Measurements from ENCODE around the gene PRR14L. TPM values are rescaled to one million over a fixed set of nuclear protein-coding genes. Genes with fewer than 3 reads are reported as not detected.

The PRR14L gene
- total RNA-seq, 1 experiment from 2014 or later, result 42.5 TPM

DNA sequence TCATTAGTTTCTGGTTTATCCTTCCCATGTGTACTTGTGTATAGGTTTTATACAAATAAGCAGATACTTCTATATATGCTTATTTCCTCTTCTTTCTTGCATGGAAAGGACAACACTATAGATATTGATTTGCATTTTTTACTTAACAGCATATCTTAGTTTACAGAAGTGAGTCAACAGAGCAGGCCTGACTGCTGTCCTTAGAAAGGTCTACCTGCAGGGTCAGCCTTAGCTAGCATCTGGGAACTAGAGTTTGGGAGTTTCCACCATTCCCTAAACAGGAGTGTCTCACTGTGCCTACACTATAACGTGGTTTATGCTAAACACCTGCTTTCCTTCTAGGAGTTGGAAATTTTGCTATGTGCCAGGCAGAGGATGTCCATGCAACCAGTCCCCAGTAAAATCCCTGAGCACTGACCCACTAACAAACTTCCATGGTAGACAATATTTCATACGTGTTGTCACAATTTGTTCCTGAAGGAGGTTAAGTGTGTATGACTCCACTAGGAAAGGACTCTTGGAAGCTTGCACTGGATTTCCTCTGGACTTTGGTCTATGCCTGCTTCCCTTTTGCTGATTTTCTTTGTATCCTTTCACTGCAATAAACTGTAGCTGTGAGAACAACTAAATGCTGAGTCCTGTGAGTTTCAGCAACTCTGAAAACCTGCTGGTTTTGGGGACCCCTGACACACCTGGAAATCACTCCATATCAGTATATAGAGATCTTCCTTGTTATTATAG lies 17.7 kb downstream of the PRR14L start:
- no peak overlapping the region for H3K27ac Mint-ChIP-seq (ENCODE audit: unreplicated experiment)
- intact Hi-C loops (cut with micrococcal nuclease; ENCODE audit: unreplicated experiment), result no loop called here
- ChIA-PET CTCF (no interaction called here), POLR2A (no interaction called here)
- Histone ChIP-seq H3K4me1 (peaks cover 28% of the 10 kb centered on the region), H3K4me3 (ENCODE audit: low read depth, low read length) (no peak overlapping the region), H3K9me3 (no peaks in the 10 kb centered on the region), H3K36me3 (ENCODE audit: control insufficient read depth, insufficient read depth, low read length) (no peaks in the 10 kb centered on the region), H3K27me3 (replicated peaks; ENCODE audit: control insufficient read depth, insufficient read depth, low read length) (no peaks in the 10 kb centered on the region)
- DNase-seq, result no peak
- H3K27me3 Mint-ChIP-seq (ENCODE audit: insufficient read depth, unreplicated experiment), result no peaks in the 10 kb centered on the region
- H3K9me3 Mint-ChIP-seq (ENCODE audit: unreplicated experiment), result no peaks in the 10 kb centered on the region
- TF ChIP-seq CTCF (IDR thresholded peaks at IDR 0.05; ENCODE audit: insufficient read depth in 1 of 2, low read depth in 1 of 2, low read length in 1 of 2, severe bottlenecking in 1 of 2, unreplicated experiment in 1 of 2), result no peak
- peaks cover 36% of the 10 kb centered on the region for H3K36me3 Mint-ChIP-seq (ENCODE audit: insufficient read depth, unreplicated experiment)
- peaks cover 7% of the 10 kb centered on the region for H3K4me1 Mint-ChIP-seq (ENCODE audit: low read depth, unreplicated experiment)
- no TSS peak for BruUV-seq (replicated peaks)
- H3K4me3 Mint-ChIP-seq (ENCODE audit: unreplicated experiment), result no peak overlapping the region

- H3K4me3 Mint-ChIP-seq (ENCODE audit: unreplicated experiment), result no peak overlapping the region
- Histone ChIP-seq H3K27me3 (replicated peaks; ENCODE audit: control insufficient read depth, insufficient read depth, low read length) (no peaks in the 10 kb centered on the region), H3K4me1 (peaks cover 28% of the 10 kb centered on the region), H3K36me3 (ENCODE audit: control insufficient read depth, insufficient read depth, low read length) (no peaks in the 10 kb centered on the region), H3K4me3 (ENCODE audit: low read depth, low read length) (no peak overlapping the region), H3K9me3 (no peaks in the 10 kb centered on the region)
- CTCF ChIA-PET, result no interaction called here
- H3K27me3 Mint-ChIP-seq (ENCODE audit: insufficient read depth, unreplicated experiment), result no peaks in the 10 kb centered on the region
- peak in 1 of 2 experiments; percentile 10 for TF ChIP-seq CTCF (IDR thresholded peaks at IDR 0.05; ENCODE audit: insufficient read depth in 1 of 2, low read depth in 1 of 2, low read length in 1 of 2, severe bottlenecking in 1 of 2, unreplicated experiment in 1 of 2)
- peaks cover 22% of the 10 kb centered on the region for H3K36me3 Mint-ChIP-seq (ENCODE audit: insufficient read depth, unreplicated experiment)
- POLR2A ChIA-PET, result no interaction called here
- peaks cover 7% of the 10 kb centered on the region for H3K4me1 Mint-ChIP-seq (ENCODE audit: low read depth, unreplicated experiment)
- intact Hi-C loops (cut with micrococcal nuclease; ENCODE audit: unreplicated experiment), result no loop called here
- H3K9me3 Mint-ChIP-seq (ENCODE audit: unreplicated experiment), result no peaks in the 10 kb centered on the region
- no peak overlapping the region for H3K27ac Mint-ChIP-seq (ENCODE audit: unreplicated experiment)
- no peak for DNase-seq
- BruUV-seq (replicated peaks), result no TSS peak
These were observed 19.6 kb downstream of the PRR14L start for GRCh38 chr22:31730344-31730711.

DNA sequence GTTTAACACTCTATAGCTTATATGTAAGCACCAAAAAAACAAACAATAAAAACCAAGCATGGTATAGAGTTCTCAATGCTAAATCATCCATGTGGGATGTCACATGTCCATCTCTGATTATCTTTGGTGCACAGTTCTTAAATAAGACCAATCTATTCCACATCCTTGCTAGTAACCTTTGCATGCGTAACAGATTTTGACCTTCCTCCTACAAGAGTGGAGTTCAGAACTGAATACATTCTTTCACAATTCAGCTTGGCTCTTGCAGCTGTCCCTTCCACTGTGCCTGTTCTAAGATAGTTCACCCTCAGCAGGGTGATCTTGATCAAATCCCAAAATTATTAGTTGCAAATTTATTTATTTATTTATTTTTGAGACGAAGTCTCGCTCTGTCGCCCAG lies 21.1 kb downstream of the PRR14L start:
- ChIA-PET CTCF (no interaction called here), POLR2A (interaction anchor here (0.5 kb wide), 1 partner anchor 11 kb away, joined by 4 read pairs; no protein-coding TSS in a partner anchor)
- Mint-ChIP-seq H3K36me3 (ENCODE audit: insufficient read depth, unreplicated experiment) (peaks cover 12% of the 10 kb centered on the region), H3K27me3 (ENCODE audit: insufficient read depth, unreplicated experiment) (no peaks in the 10 kb centered on the region), H3K27ac (ENCODE audit: unreplicated experiment) (no peak overlapping the region), H3K9me3 (ENCODE audit: unreplicated experiment) (no peaks in the 10 kb centered on the region), H3K4me1 (ENCODE audit: low read depth, unreplicated experiment) (no peaks in the 10 kb centered on the region), H3K4me3 (ENCODE audit: unreplicated experiment) (no peak overlapping the region)
- no TSS peak for BruUV-seq (replicated peaks)
- H3K9me3 ChIP-seq, result no peaks in the 10 kb centered on the region
- no peak for TF ChIP-seq CTCF (IDR thresholded peaks at IDR 0.05; ENCODE audit: insufficient read depth in 1 of 2, low read depth in 1 of 2, low read length in 1 of 2, severe bottlenecking in 1 of 2, unreplicated experiment in 1 of 2)
- DNase-seq, result no peak
- peaks cover 2% of the 10 kb centered on the region; the same call in 1 of the 2 replicates for H3K36me3 ChIP-seq (ENCODE audit: control insufficient read depth, insufficient read depth, low read length)
- intact Hi-C loops (cut with micrococcal nuclease; ENCODE audit: unreplicated experiment), result no loop called here
- no peaks in the 10 kb centered on the region for H3K27me3 ChIP-seq (replicated peaks; ENCODE audit: control insufficient read depth, insufficient read depth, low read length)
- H3K4me1 ChIP-seq, result peaks cover 22% of the 10 kb centered on the region
- H3K4me3 ChIP-seq (ENCODE audit: low read depth, low read length), result no peak overlapping the region

All from Caco-2 (cell line).